Fibroblast of upper back skin (primary cell): ENCODE data around the gene SF3A1.

Experiments used
- DNase-seq: peaks from one replicate; pipeline ENCODE4 v3.0.0-alpha.2; 2013

The SF3A1 gene

GRCh38 chr22:30299322-30299721, 57.4 kb downstream of the SF3A1 start:
- no peak for DNase-seq

- DNase-seq = no peak
These were observed 58.5 kb downstream of the SF3A1 start for GRCh38 chr22:30297991-30298701.

- no peak for DNase-seq
These were observed 59.3 kb downstream of the SF3A1 start for GRCh38 chr22:30297276-30297990.

GRCh38 chr22:30296833-30297232, 59.9 kb downstream of the SF3A1 start:
- DNase-seq = no peak

GRCh38 chr22:30296324-30296723, 60.4 kb downstream of the SF3A1 start:
- no peak for DNase-seq

GRCh38 chr22:30295576-30295975, 61.1 kb downstream of the SF3A1 start:
- DNase-seq = no peak

- no peak for DNase-seq
These were observed 61.9 kb downstream of the SF3A1 start for GRCh38 chr22:30294830-30295229.

GRCh38 chr22:30294066-30294465, 62.6 kb downstream of the SF3A1 start:
- no peak for DNase-seq

- DNase-seq = no peak
These were observed 63.7 kb downstream of the SF3A1 start for GRCh38 chr22:30293026-30293425.

- no peak for DNase-seq
These were observed 64.4 kb downstream of the SF3A1 start for GRCh38 chr22:30292069-30292970.

GRCh38 chr22:30291058-30291892, 65.4 kb downstream of the SF3A1 start:
- peak; percentile 27 for DNase-seq

GRCh38 chr22:30290342-30291057, 66.2 kb downstream of the SF3A1 start:
- DNase-seq = peak; percentile 64

GRCh38 chr22:30289980-30290313, 66.7 kb downstream of the SF3A1 start:
- no peak for DNase-seq

- DNase-seq = peak; percentile 98
These were observed 67.3 kb downstream of the SF3A1 start, which contains the start of gene CASTOR1 for GRCh38 chr22:30289141-30289979. TSS of gene CASTOR1 (minus strand) at chr22:30289505. CDS start at chr22:30289497, 8 bp downstream.

- no peak for DNase-seq
These were observed 68.1 kb downstream of the SF3A1 start for GRCh38 chr22:30288419-30289140.

GRCh38 chr22:30287648-30288418, 68.9 kb downstream of the SF3A1 start:
- peak; percentile 90 for DNase-seq

GRCh38 chr22:30286813-30287647, 69.7 kb downstream of the SF3A1 start:
- DNase-seq = peak; percentile 38

- DNase-seq = no peak
These were observed 70.4 kb downstream of the SF3A1 start for GRCh38 chr22:30286331-30286730.
